ENCODE results near the gene HEPACAM. TPM values are rescaled to one million over a fixed set of nuclear protein-coding genes. Genes with fewer than 3 reads are reported as not detected.

Gene HEPACAM
- total and polyA plus RNA-seq, 2 donors (not counting 3 experiments of a cell fraction or from before 2014, with no cell fraction given), result not detected

GRCh38 chr11:124873951-124874350 is 61.9 kb downstream of the HEPACAM start:
- peaks cover 21% of the 10 kb centered on the region for H3K4me1 ChIP-seq (ENCODE audit: control insufficient read depth, extremely low read depth, insufficient read depth, low read length)
- H3K4me3 ChIP-seq (replicated peaks in 1 of 3; ENCODE audit: insufficient read depth in 1 of 3, low read depth in 1 of 3, low read length in 3 of 3), result no peak overlapping the region
- FAIRE-seq, result no peak
- H3K27me3 ChIP-seq (ENCODE audit: control insufficient read depth in 2 of 2, insufficient read depth in 2 of 2, low read length in 2 of 2), result peaks cover 40 to 47% of the 10 kb centered on the region in 2 experiments
- no peaks in the 10 kb centered on the region for H4K20me1 ChIP-seq (replicated peaks; ENCODE audit: control insufficient read depth, extremely low read depth, insufficient read depth, low read length)
- H3K9ac ChIP-seq (replicated peaks; ENCODE audit: extremely low read depth, insufficient read depth, low read length), result no peak overlapping the region
- POLR2A ChIA-PET, result no interaction called here
- intact Hi-C loops (cut with micrococcal nuclease), result no loop called here
- no peak overlapping the region for H3K27ac ChIP-seq (ENCODE audit: insufficient read depth, low read depth, low read length)
- no peaks in the 10 kb centered on the region for H3K9me3 ChIP-seq (replicated peaks; ENCODE audit: control insufficient read depth, insufficient read depth, low read length)
- DNase-seq (ENCODE audit: low read depth, low spot score), result no peak
- dilution Hi-C loops (cut with MboI; ENCODE audit: extremely low pct_ligation_motif_present, low sequenced_read_pairs), result no loop called here
- H3K4me2 ChIP-seq (ENCODE audit: insufficient read depth, low read length), result no peak overlapping the region
- H3K79me2 ChIP-seq (ENCODE audit: control insufficient read depth, insufficient read depth, low read length), result no peaks in the 10 kb centered on the region
- no peaks in the 10 kb centered on the region for H3K9me1 ChIP-seq (replicated peaks; ENCODE audit: control insufficient read depth, extremely low read depth, insufficient read depth, low read length)
- H2AFZ ChIP-seq (ENCODE audit: low read depth, low read length), result no peak overlapping the region
- no peaks in the 10 kb centered on the region for H3K36me3 ChIP-seq (ENCODE audit: control insufficient read depth in 2 of 2, extremely low read depth in 1 of 2, insufficient read depth in 2 of 2, low read length in 2 of 2)
- CTCF ChIA-PET, result no interaction called here
- no peak for TF ChIP-seq JUN (IDR thresholded peaks at IDR 0.05; ENCODE audit: borderline replicate concordance, insufficient read depth, insufficient read length, low read depth)
- TF ChIP-seq MYC (IDR thresholded peaks at IDR 0.05; ENCODE audit: low read depth, low read length), result no peak
- TF ChIP-seq, protein P1, sequence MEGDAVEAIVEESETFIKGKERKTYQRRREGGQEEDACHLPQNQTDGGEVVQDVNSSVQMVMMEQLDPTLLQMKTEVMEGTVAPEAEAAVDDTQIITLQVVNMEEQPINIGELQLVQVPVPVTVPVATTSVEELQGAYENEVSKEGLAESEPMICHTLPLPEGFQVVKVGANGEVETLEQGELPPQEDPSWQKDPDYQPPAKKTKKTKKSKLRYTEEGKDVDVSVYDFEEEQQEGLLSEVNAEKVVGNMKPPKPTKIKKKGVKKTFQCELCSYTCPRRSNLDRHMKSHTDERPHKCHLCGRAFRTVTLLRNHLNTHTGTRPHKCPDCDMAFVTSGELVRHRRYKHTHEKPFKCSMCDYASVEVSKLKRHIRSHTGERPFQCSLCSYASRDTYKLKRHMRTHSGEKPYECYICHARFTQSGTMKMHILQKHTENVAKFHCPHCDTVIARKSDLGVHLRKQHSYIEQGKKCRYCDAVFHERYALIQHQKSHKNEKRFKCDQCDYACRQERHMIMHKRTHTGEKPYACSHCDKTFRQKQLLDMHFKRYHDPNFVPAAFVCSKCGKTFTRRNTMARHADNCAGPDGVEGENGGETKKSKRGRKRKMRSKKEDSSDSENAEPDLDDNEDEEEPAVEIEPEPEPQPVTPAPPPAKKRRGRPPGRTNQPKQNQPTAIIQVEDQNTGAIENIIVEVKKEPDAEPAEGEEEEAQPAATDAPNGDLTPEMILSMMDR (IDR thresholded peaks at IDR 0.05; ENCODE audit: extremely low read depth in 1 of 2, insufficient read depth in 1 of 2, low read depth in 1 of 2, low read length in 2 of 2), result no peak
- TF ChIP-seq MAX (IDR thresholded peaks at IDR 0.05; ENCODE audit: insufficient read depth, insufficient read length), result no peak
- TF ChIP-seq POLR2AphosphoS5 (IDR thresholded peaks at IDR 0.05; ENCODE audit: insufficient read depth, low read depth, low read length), result no peak
- TF ChIP-seq FOS (IDR thresholded peaks at IDR 0.05; ENCODE audit: borderline replicate concordance, insufficient read depth, low read length), result no peak
- TF ChIP-seq POLR2A (IDR thresholded peaks at IDR 0.05; ENCODE audit: low read depth, low read length), result no peak
- BruUV-seq (replicated peaks), result no TSS peak

All from endothelial cell of umbilical vein (primary cell).